Fibroblast of lung (primary cell): ENCODE data around the gene ZNF189. TPM values are rescaled to one million over a fixed set of nuclear protein-coding genes. Genes with fewer than 3 reads are reported as not detected.

ENCODE experiments used
- DNase-seq, 2 donors: peaks; one replicate each; pipeline versions ENCODE4 v3.0.0 to v3.0.0-alpha.2; 2010; ENCODE audit warnings: low read depth in 2 of 2
- H2AFZ ChIP-seq: 2 replicates; pipeline ENCODE4 v1.5.1; 2012; ENCODE audit warnings: low read length, control low read depth, inconsistent platforms
- H3K27ac ChIP-seq: 2 replicates; pipeline ENCODE4 v1.5.1; 2011; ENCODE audit warnings: low read length, control low read depth; ENCODE audit not compliant: insufficient read depth
- H3K27me3 ChIP-seq: 2 replicates; pipeline ENCODE4 v1.5.1; 2011; ENCODE audit warnings: mild to moderate bottlenecking, low read length; ENCODE audit not compliant: control insufficient read depth, insufficient read depth
- H3K36me3 ChIP-seq: 2 replicates; pipeline ENCODE4 v1.5.1; 2011; ENCODE audit warnings: low read length; ENCODE audit not compliant: control insufficient read depth, insufficient read depth
- H3K4me1 ChIP-seq: 2 replicates; pipeline ENCODE4 v1.5.1; 2011; ENCODE audit warnings: low read length; ENCODE audit not compliant: control insufficient read depth, insufficient read depth; ENCODE audit errors: extremely low read depth
- H3K4me2 ChIP-seq: 2 replicates; pipeline ENCODE4 v1.5.1; 2011; ENCODE audit warnings: low read length, control low read depth; ENCODE audit not compliant: insufficient read depth; ENCODE audit errors: extremely low read depth
- H3K4me3 ChIP-seq, 4 experiments: fragments of 200-600 bp in 1 of 4; sonication (generic) in 1 of 4; replicated peaks in 1 of 4; 2 replicates each; pipeline ENCODE4 v1.5.1; 2011 to 2016; ENCODE audit warnings: low read length in 4 of 4, low read depth in 3 of 4, mild to moderate bottlenecking in 3 of 4, control low read depth in 2 of 4, inconsistent platforms in 1 of 4, mixed read lengths in 1 of 4; ENCODE audit not compliant: insufficient read depth in 1 of 4; ENCODE audit errors: control extremely low read depth in 1 of 4
- H3K79me2 ChIP-seq: 2 replicates; pipeline ENCODE4 v1.5.1; 2012; ENCODE audit warnings: mild to moderate bottlenecking, low read length, inconsistent platforms; ENCODE audit not compliant: control insufficient read depth, insufficient read depth
- H3K9ac ChIP-seq: 2 replicates; pipeline ENCODE4 v1.5.1; 2011; ENCODE audit warnings: mild to moderate bottlenecking, low read length, control low read depth; ENCODE audit not compliant: insufficient read depth
- H3K9me3 ChIP-seq: 2 replicates; pipeline ENCODE4 v1.5.1; 2012; ENCODE audit warnings: low read depth, low read length; ENCODE audit not compliant: control insufficient read depth, insufficient read depth
- H4K20me1 ChIP-seq: 2 replicates; pipeline ENCODE4 v1.5.1; 2011; ENCODE audit warnings: low read length; ENCODE audit not compliant: control insufficient read depth, insufficient read depth; ENCODE audit errors: extremely low read depth
- CTCF ChIP-seq, 2 donors: IDR thresholded peaks in 1 of 2; conservative IDR thresholded peaks in 1 of 2; 1 replicate in 1 of 2; 2 replicates in 1 of 2; pipeline ENCODE4 v1.5.1; 2011 to 2012; ENCODE audit warnings: low read length in 2 of 2, control low read depth in 1 of 2, inconsistent platforms in 1 of 2, low read depth in 1 of 2, mild to moderate bottlenecking in 1 of 2
- EZH2 ChIP-seq: IDR thresholded peaks from 2 replicates; pipeline ENCODE4 v1.5.1; 2012; ENCODE audit warnings: low read length, control low read depth, mild to moderate bottlenecking; ENCODE audit errors: missing control alignments
- polyA plus RNA-seq, 2 donors: library from polyadenylated mRNA; depleted of rRNA in 1 of 2; stranded (reverse) in 1 of 2; unstranded in 1 of 2; fragments of >200 nt; gene quantifications; 2 replicates each; pipeline ENCODE4 v1.2.1, GENCODE V29; 2011 to 2012; ENCODE audit warnings: missing spikeins in 1 of 2
- total RNA-seq: library from RNA; depleted of rRNA; stranded (reverse); fragments of >200 nt; gene quantifications from 2 replicates; pipeline ENCODE4 v1.2.1, GENCODE V29; 2014

Gene ZNF189
- total and polyA plus RNA-seq, 2 donors (not counting 1 experiment from before 2014, with no cell fraction given), result 8.7 to 21.8 TPM

GRCh38 chr9:101399643-101399970 is 956 bp downstream of the ZNF189 start:
- Histone ChIP-seq H3K4me3 (peak overlapping the region; percentile 73 to 93 (median 81)), H4K20me1 (no peaks in the 10 kb centered on the region), H3K4me2 (peak overlapping the region; percentile 93), H3K27me3 (no peaks in the 10 kb centered on the region), H3K9me3 (no peaks in the 10 kb centered on the region), H2AFZ (peak overlapping the region; percentile 79), H3K36me3 (peaks cover 5% of the 10 kb centered on the region), H3K79me2 (peaks cover 49% of the 10 kb centered on the region), H3K4me1 (peaks cover 4% of the 10 kb centered on the region), H3K27ac (peak overlapping the region; percentile 83), H3K9ac (no peak overlapping the region)
- TF ChIP-seq EZH2, result no peak
- no peak for TF ChIP-seq CTCF (conservative IDR thresholded peaks at IDR 0.05 in 1 of 2, IDR thresholded peaks at IDR 0.05 in 1 of 2; ENCODE audit: low read depth in 1 of 2, low read length in 2 of 2)
- DNase-seq, result peak in 1 of 2 donors; percentile 7

- Histone ChIP-seq H3K4me3 (peak overlapping the region; percentile 73 to 93 (median 81)), H3K36me3 (peaks cover 5% of the 10 kb centered on the region)
- peak in 1 of 2 donors; percentile 6 for DNase-seq
Observed at GRCh38 chr9:101400120-101400519, 1.5 kb downstream of the ZNF189 start.

GRCh38 chr9:101403516-101404285 is 5.0 kb downstream of the ZNF189 start:
- H3K36me3 ChIP-seq, result peaks cover 13% of the 10 kb centered on the region

More at GRCh38 chr9:101400120-101400519, 1.5 kb downstream of the ZNF189 start:
- Histone ChIP-seq H3K4me2 (peak overlapping the region; percentile 93), H3K27me3 (no peaks in the 10 kb centered on the region), H4K20me1 (no peaks in the 10 kb centered on the region), H3K4me1 (peaks cover 4% of the 10 kb centered on the region), H3K9me3 (peaks cover under 1% of the 10 kb centered on the region), H2AFZ (no peak overlapping the region), H3K79me2 (peaks cover 45% of the 10 kb centered on the region), H3K9ac (no peak overlapping the region), H3K27ac (no peak overlapping the region)
- no peak for TF ChIP-seq CTCF (conservative IDR thresholded peaks at IDR 0.05 in 1 of 2, IDR thresholded peaks at IDR 0.05 in 1 of 2; ENCODE audit: low read depth in 1 of 2, low read length in 2 of 2)
- no peak for TF ChIP-seq EZH2

More at GRCh38 chr9:101403516-101404285, 5.0 kb downstream of the ZNF189 start:
- Histone ChIP-seq H3K4me1 (peaks cover 4% of the 10 kb centered on the region), H3K4me2 (no peak overlapping the region), H3K4me3 (no peak overlapping the region), H3K27ac (no peak overlapping the region), H3K27me3 (no peaks in the 10 kb centered on the region), H2AFZ (no peak overlapping the region), H3K79me2 (peaks cover 18% of the 10 kb centered on the region), H3K9me3 (peaks cover 12% of the 10 kb centered on the region), H3K9ac (no peak overlapping the region), H4K20me1 (no peaks in the 10 kb centered on the region)
- DNase-seq, result no peak
- TF ChIP-seq CTCF (conservative IDR thresholded peaks at IDR 0.05 in 1 of 2, IDR thresholded peaks at IDR 0.05 in 1 of 2; ENCODE audit: low read depth in 1 of 2, low read length in 2 of 2), result no peak
- TF ChIP-seq EZH2, result no peak
